ENCODE measurements around the gene TMEM42. TPM values are rescaled to one million over a fixed set of nuclear protein-coding genes. Genes with fewer than 3 reads are reported as not detected.

The TMEM42 gene
- total and polyA plus RNA-seq, 2 of the 13 experiments (the other 11 are each of a cell fraction or from before 2014, with no cell fraction given), result 5.5 to 24.5 TPM

DNA sequence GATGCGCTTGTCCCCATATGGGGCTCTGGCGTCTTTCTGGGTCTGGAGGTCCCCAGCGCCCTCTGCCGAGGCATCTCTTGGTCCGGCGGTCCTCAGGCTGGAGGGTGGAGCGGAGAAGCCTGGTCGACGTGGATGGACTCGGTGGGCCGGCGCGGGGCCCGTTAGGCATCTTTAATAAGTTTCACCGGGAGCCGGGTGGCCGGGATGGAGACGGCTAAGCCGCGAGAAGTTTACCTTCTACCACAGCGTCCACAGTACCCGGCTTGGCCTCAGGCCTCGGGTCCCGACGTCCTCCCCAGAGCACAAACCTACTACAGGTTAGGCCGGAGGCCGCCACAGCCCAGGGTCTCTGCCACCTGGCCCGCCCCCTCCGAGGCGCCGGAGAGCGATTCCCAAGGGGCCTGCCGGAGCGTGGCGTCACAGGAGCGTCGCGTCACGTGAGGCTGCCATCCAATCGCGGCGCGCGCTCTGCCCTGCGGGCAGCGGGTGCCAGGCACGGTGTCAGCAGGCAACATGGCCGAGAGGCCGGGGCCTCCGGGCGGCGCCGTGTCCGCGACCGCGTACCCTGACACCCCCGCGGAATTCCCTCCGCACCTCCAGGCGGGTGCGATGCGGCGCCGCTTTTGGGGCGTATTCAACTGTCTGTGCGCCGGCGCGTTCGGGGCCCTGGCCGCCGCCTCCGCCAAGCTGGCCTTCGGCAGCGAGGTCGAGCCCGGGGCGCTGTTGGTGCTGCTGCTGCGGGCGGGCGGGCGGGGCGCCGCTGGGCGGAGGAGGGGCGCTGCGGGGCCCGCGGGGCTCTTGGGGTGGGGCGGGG lies at the start of gene TMEM42 (continued):
- TF ChIP-seq, protein P1, sequence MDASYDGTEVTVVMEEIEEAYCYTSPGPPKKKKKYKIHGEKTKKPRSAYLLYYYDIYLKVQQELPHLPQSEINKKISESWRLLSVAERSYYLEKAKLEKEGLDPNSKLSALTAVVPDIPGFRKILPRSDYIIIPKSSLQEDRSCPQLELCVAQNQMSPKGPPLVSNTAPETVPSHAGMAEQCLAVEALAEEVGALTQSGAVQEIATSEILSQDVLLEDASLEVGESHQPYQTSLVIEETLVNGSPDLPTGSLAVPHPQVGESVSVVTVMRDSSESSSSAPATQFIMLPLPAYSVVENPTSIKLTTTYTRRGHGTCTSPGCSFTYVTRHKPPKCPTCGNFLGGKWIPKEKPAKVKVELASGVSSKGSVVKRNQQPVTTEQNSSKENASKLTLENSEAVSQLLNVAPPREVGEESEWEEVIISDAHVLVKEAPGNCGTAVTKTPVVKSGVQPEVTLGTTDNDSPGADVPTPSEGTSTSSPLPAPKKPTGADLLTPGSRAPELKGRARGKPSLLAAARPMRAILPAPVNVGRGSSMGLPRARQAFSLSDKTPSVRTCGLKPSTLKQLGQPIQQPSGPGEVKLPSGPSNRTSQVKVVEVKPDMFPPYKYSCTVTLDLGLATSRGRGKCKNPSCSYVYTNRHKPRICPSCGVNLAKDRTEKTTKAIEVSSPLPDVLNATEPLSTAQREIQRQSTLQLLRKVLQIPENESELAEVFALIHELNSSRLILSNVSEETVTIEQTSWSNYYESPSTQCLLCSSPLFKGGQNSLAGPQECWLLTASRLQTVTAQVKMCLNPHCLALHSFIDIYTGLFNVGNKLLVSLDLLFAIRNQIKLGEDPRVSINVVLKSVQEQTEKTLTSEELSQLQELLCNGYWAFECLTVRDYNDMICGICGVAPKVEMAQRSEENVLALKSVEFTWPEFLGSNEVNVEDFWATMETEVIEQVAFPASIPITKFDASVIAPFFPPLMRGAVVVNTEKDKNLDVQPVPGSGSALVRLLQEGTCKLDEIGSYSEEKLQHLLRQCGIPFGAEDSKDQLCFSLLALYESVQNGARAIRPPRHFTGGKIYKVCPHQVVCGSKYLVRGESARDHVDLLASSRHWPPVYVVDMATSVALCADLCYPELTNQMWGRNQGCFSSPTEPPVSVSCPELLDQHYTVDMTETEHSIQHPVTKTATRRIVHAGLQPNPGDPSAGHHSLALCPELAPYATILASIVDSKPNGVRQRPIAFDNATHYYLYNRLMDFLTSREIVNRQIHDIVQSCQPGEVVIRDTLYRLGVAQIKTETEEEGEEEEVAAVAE (CRISPR knock-in tag; IDR thresholded peaks at IDR 0.05; ENCODE audit: borderline replicate concordance), result peak; percentile 43; the same call in 1 of the 2 replicates
- TF ChIP-seq IRF9 (CRISPR knock-in tag; IDR thresholded peaks at IDR 0.05; ENCODE audit: borderline replicate concordance), result peak; percentile 42; the same call in 1 of the 2 replicates
- no peak for TF ChIP-seq SRSF9 (IDR thresholded peaks at IDR 0.05; ENCODE audit: borderline replicate concordance, insufficient read depth, low read depth, low read length, poor library complexity, severe bottlenecking)
- no peak for TF ChIP-seq ZNF484 (CRISPR knock-in tag; IDR thresholded peaks at IDR 0.05; ENCODE audit: borderline replicate concordance, low read depth)
- TF ChIP-seq KDM1A (CRISPR knock-in tag; IDR thresholded peaks at IDR 0.05), result no peak
- TF ChIP-seq POGK (CRISPR knock-in tag; conservative IDR thresholded peaks at IDR 0.05), result no peak
- peak; percentile 62; the same call in 1 of the 2 replicates for TF ChIP-seq ARID5B (CRISPR knock-in tag; IDR thresholded peaks at IDR 0.05)
- TF ChIP-seq ZBTB4 (CRISPR knock-in tag; IDR thresholded peaks at IDR 0.05; ENCODE audit: borderline replicate concordance), result peak; percentile 87; the same call in 1 of the 2 replicates
- TF ChIP-seq CAMTA2 (CRISPR knock-in tag; IDR thresholded peaks at IDR 0.05; ENCODE audit: borderline replicate concordance), result no peak
